Measurements from ENCODE around the gene TMEM198.

DNA sequence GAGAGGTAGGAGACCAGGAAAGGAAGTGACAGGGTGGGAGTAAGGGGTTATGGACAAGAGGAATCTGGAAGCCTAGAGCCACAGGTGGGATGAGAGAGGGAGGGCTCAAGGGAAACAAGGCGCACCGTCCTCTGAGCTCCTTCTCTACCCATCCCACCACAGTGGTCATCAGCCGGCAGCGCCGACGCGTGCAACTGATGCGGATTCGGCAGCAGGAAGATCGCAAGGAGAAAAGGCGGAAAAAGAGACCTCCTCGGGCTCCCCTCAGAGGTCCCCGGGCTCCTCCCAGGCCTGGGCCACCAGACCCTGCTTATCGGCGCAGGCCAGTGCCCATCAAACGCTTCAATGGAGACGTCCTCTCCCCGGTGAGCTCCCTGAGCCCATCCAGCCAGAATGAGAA, 5.2 kb downstream of the TMEM198 start:
- TF ChIP-seq, protein P1, sequence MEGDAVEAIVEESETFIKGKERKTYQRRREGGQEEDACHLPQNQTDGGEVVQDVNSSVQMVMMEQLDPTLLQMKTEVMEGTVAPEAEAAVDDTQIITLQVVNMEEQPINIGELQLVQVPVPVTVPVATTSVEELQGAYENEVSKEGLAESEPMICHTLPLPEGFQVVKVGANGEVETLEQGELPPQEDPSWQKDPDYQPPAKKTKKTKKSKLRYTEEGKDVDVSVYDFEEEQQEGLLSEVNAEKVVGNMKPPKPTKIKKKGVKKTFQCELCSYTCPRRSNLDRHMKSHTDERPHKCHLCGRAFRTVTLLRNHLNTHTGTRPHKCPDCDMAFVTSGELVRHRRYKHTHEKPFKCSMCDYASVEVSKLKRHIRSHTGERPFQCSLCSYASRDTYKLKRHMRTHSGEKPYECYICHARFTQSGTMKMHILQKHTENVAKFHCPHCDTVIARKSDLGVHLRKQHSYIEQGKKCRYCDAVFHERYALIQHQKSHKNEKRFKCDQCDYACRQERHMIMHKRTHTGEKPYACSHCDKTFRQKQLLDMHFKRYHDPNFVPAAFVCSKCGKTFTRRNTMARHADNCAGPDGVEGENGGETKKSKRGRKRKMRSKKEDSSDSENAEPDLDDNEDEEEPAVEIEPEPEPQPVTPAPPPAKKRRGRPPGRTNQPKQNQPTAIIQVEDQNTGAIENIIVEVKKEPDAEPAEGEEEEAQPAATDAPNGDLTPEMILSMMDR (optimal IDR thresholded peaks at IDR 0.05 in 1 of 3, IDR thresholded peaks at IDR 0.05 in 1 of 3, conservative IDR thresholded peaks at IDR 0.05 in 1 of 3; ENCODE audit: extremely low read depth in 1 of 3, insufficient read depth in 2 of 3, low read length in 3 of 3) = no peak
- TF ChIP-seq EZH2 (IDR thresholded peaks at IDR 0.05; ENCODE audit: low read length) = no peak

All from keratinocyte (primary cell).